ENCODE data around the gene ZIC2. TPM values are rescaled to one million over a fixed set of nuclear protein-coding genes. Genes with fewer than 3 reads are reported as not detected.

ZIC2 gene
- total and polyA plus RNA-seq, 2 of the 8 experiments (the other 6 are each of a cell fraction or from before 2014, with no cell fraction given): 53.2 to 372 TPM

DNA sequence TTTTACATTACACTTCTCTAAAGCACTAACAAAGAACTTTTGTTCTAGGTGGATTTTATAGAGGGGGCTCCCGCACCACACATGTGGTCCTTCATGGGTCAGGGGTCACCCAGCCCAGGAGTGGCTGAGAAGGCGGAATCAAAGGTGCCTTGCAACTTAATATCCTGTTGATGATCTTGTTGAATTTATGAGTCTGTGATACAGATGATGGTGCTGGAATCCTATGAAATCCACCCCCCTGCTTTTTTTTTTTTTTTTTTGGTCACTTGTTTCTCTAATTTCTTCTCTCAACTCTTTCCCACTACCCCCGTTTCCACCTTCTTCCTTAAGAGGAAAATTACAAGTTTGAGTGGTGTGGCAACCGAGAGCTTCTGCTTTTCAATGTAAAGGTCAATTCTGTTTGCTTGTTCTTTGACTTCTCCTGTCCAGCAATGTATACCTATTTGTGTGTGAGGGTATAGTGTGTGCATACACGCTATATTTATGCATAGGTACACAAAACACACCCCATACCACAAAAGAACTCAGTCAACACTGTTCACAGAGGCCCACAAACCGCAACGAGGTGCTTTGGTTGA, 4.2 kb upstream of the ZIC2 start:
- peaks cover under 1 to 31% of the 10 kb centered on the region in 2 experiments for H3K79me2 ChIP-seq (ENCODE audit: control insufficient read depth in 1 of 2, insufficient read depth in 2 of 2, low read length in 2 of 2)
- ChIA-PET POLR2A (ENCODE audit: partially characterized antibody) (interaction anchor here (0.9 to 11.2 kb wide), 6 partner anchors 9 to 20 kb away, joined by 3 to 145 read pairs (median 8); no protein-coding TSS in a partner anchor), CTCF (ENCODE audit: partially characterized antibody) (interaction anchor here (0.8 kb wide), 1 partner anchor 322 kb away, joined by 3 read pairs; no protein-coding TSS in a partner anchor)
- H2BK20ac ChIP-seq (ENCODE audit: low read length): peak overlapping the region; percentile 15; the same call in 1 of the 2 replicates
- H4K8ac ChIP-seq (ENCODE audit: extremely low read depth, insufficient read depth, low read length): no peak overlapping the region
- H2BK5ac ChIP-seq (ENCODE audit: low read depth, low read length): no peak overlapping the region; the same call in 1 of the 2 replicates
- peaks cover 0 to 16% (median 4%) of the 10 kb centered on the region in 4 experiments; a peak in 4 of 7 replicates for H3K27me3 ChIP-seq (replicated peaks in 1 of 4; ENCODE audit: control insufficient read depth in 3 of 4, extremely low read depth in 1 of 4, insufficient read depth in 3 of 4, low read length in 3 of 4)
- no peaks in the 10 kb centered on the region; the same call in 1 of the 2 replicates for H3K79me1 ChIP-seq (ENCODE audit: low read depth, low read length)
- no peak for FAIRE-seq
- TF ChIP-seq TAF1 (IDR thresholded peaks at IDR 0.05; ENCODE audit: low read depth, low read length): no peak
- TF ChIP-seq, protein P1, sequence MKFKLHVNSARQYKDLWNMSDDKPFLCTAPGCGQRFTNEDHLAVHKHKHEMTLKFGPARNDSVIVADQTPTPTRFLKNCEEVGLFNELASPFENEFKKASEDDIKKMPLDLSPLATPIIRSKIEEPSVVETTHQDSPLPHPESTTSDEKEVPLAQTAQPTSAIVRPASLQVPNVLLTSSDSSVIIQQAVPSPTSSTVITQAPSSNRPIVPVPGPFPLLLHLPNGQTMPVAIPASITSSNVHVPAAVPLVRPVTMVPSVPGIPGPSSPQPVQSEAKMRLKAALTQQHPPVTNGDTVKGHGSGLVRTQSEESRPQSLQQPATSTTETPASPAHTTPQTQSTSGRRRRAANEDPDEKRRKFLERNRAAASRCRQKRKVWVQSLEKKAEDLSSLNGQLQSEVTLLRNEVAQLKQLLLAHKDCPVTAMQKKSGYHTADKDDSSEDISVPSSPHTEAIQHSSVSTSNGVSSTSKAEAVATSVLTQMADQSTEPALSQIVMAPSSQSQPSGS (IDR thresholded peaks at IDR 0.05; ENCODE audit: low read length): no peak
- no peak for TF ChIP-seq SP1 (IDR thresholded peaks at IDR 0.05; ENCODE audit: low read depth, low read length)
- no peak for TF ChIP-seq HDAC2 (IDR thresholded peaks at IDR 0.05; ENCODE audit: borderline replicate concordance in 1 of 2, low read depth in 2 of 2, low read length in 2 of 2)
- no peak for TF ChIP-seq SIRT6 (IDR thresholded peaks at IDR 0.05; ENCODE audit: low read length)
- TF ChIP-seq TBP (IDR thresholded peaks at IDR 0.05; ENCODE audit: low read depth, low read length): no peak
- no peak for TF ChIP-seq TCF12 (IDR thresholded peaks at IDR 0.05; ENCODE audit: low read depth, low read length)
- no peak for TF ChIP-seq SP2 (IDR thresholded peaks at IDR 0.05; ENCODE audit: low read length)
- no peak for TF ChIP-seq CREB1 (IDR thresholded peaks at IDR 0.05)
- H3K4ac ChIP-seq (replicated peaks; ENCODE audit: insufficient read length, low read depth, low read length): peak overlapping the region; percentile 57
- H2BK12ac ChIP-seq (ENCODE audit: low read depth, low read length): peak overlapping the region; percentile 70; the same call in 1 of the 2 replicates
- peak overlapping the region; percentile 73 to 94 (median 87); a peak in 7 of 8 replicates for H3K4me3 ChIP-seq (ENCODE audit: extremely low read depth in 1 of 4, insufficient read depth in 2 of 4, low read depth in 3 of 4, low read length in 4 of 4)
- H2AK5ac ChIP-seq (ENCODE audit: low read depth, low read length): no peak overlapping the region; the same call in 1 of the 2 replicates
- 0 out of 7 replicates have a peak overlapping the region, but pooled peaks of 1 of the 4 experiments have one; percentile 12 for H3K9ac ChIP-seq (replicated peaks in 1 of 4; ENCODE audit: extremely low read depth in 1 of 4, low read depth in 3 of 4, low read length in 3 of 4)
- H3K36me3 ChIP-seq (ENCODE audit: control insufficient read depth in 2 of 4, insufficient read depth in 4 of 4, low read length in 3 of 4): peaks cover 0 to 5% (median 1%) of the 10 kb centered on the region in 4 experiments; a peak in 4 of 8 replicates
- H3K27ac ChIP-seq (ENCODE audit: low read depth, low read length): no peak overlapping the region
- peaks cover 0 to 29% (median 26%) of the 10 kb centered on the region in 4 experiments; a peak in 6 of 7 replicates for H3K4me1 ChIP-seq (replicated peaks in 1 of 4; ENCODE audit: control insufficient read depth in 3 of 4, insufficient read depth in 4 of 4, low read length in 3 of 4)
- H4K5ac ChIP-seq (ENCODE audit: insufficient read length, low read depth, low read length): peak overlapping the region; percentile 25
- no peak overlapping the region for H3K14ac ChIP-seq (ENCODE audit: insufficient read length)
- peak overlapping the region; percentile 68 for H4K91ac ChIP-seq (replicated peaks; ENCODE audit: insufficient read length, low read length)
- peaks cover 16% of the 10 kb centered on the region; the same call in 1 of the 2 replicates for H3K23me2 ChIP-seq (ENCODE audit: low read depth, low read length)
- WGBS, 2 experiments (ENCODE audit: extremely low coverage in 1 of 2, insufficient coverage in 1 of 2, insufficient read length in 1 of 2, insufficient replicate concordance in 2 of 2, low coverage in 1 of 2, low lambda C conversion rate in 2 of 2, missing lambda C conversion rate in 1 of 2): 36% methylated on average over 7 of the region's 7 CpGs; no CpG with 5 or more reads in 1 of the 2 experiments
- DNase-seq (ENCODE audit: low read depth in 1 of 2, low spot score in 2 of 2): peak in 1 of 2 experiments; percentile 43
- H3K56ac ChIP-seq (replicated peaks; ENCODE audit: insufficient read length, low read depth, low read length): peak overlapping the region; percentile 12
- peak overlapping the region; percentile 73 to 91 for H3K4me2 ChIP-seq (ENCODE audit: insufficient read depth in 1 of 2, low read depth in 2 of 2, low read length in 2 of 2)
- peak overlapping the region; percentile 17; the same call in 1 of the 2 replicates for H3K18ac ChIP-seq (ENCODE audit: extremely low read depth, low read length)
- H2AFZ ChIP-seq (ENCODE audit: low read length): no peak overlapping the region
- no peak overlapping the region for H2BK15ac ChIP-seq (ENCODE audit: low read length)
- H3K23ac ChIP-seq (ENCODE audit: insufficient read length): peak overlapping the region; percentile 62
- H4K20me1 ChIP-seq (replicated peaks in 1 of 2; ENCODE audit: control insufficient read depth in 1 of 2, insufficient read depth in 2 of 2, low read length in 2 of 2): peaks cover 0 to 1% of the 10 kb centered on the region in 2 experiments
- H3K9me3 ChIP-seq (ENCODE audit: insufficient read depth in 2 of 2, low read depth in 1 of 2, low read length in 1 of 2): no peaks in the 10 kb centered on the region
- peak overlapping the region; percentile 92 for H2BK120ac ChIP-seq (replicated peaks; ENCODE audit: low read depth, low read length)
